IPS DF 6.9 (cell line): ENCODE results near the gene NUP205.
"Not testable (repeated sequence)": the region's sequence is repeated elsewhere in the genome, so short reads cannot be mapped to it uniquely, and the experiment has no call there.

ENCODE experiments used
- DNase-seq: peaks from one replicate; pipeline ENCODE4 v3.0.0-alpha.2; 2013; ENCODE audit warnings: low read depth, low spot score
- H3K27ac ChIP-seq: one replicate; pipeline ENCODE4 v1.5.1; 2013; ENCODE audit warnings: low read length, control low read depth
- H3K27me3 ChIP-seq: 2 replicates; pipeline ENCODE4 v1.6.1; 2013; ENCODE audit warnings: mild to moderate bottlenecking, low read length; ENCODE audit not compliant: control insufficient read depth, insufficient read depth
- H3K36me3 ChIP-seq: 2 replicates; pipeline ENCODE4 v1.6.1; 2013; ENCODE audit warnings: low read length; ENCODE audit not compliant: control insufficient read depth, insufficient read depth
- H3K4me1 ChIP-seq: 2 replicates; pipeline ENCODE4 v1.6.1; 2013; ENCODE audit warnings: low read length; ENCODE audit not compliant: control insufficient read depth, insufficient read depth
- H3K4me3 ChIP-seq: 2 replicates; pipeline ENCODE4 v1.5.1; 2013; ENCODE audit warnings: mild to moderate bottlenecking, low read length
- H3K9me3 ChIP-seq: 2 replicates; pipeline ENCODE4 v1.6.1; 2013; ENCODE audit warnings: low read length, inconsistent platforms; ENCODE audit not compliant: control insufficient read depth, insufficient read depth
- WGBS: extraction: QIAGEN DNeasy Blood & Tissue Kit; methylation state at CpG from one replicate; pipeline ENCODE4 v1.1.7; 2013; ENCODE audit warnings: mixed read lengths, missing lambda C conversion rate; ENCODE audit not compliant: insufficient read length, insufficient coverage; 5-methylcytosine and 5-hydroxymethylcytosine counted together

NUP205 gene

GRCh38 chr7:135618510-135618909 lies 60.8 kb downstream of the NUP205 start:
- Histone ChIP-seq H3K27me3 (no peaks in the 10 kb centered on the region), H3K27ac (no peak overlapping the region), H3K36me3 (peaks cover 10% of the 10 kb centered on the region; the same call in 1 of the 2 replicates), H3K4me1 (no peaks in the 10 kb centered on the region), H3K4me3 (no peak overlapping the region), H3K9me3 (no peaks in the 10 kb centered on the region)
- WGBS = no CpG with 5 or more reads among the region's 7 CpGs
- no peak for DNase-seq

GRCh38 chr7:135620447-135620846 lies 62.7 kb downstream of the NUP205 start:
- Histone ChIP-seq H3K36me3 (peaks cover 10% of the 10 kb centered on the region; the same call in 1 of the 2 replicates), H3K27ac (no peak overlapping the region), H3K27me3 (no peaks in the 10 kb centered on the region), H3K4me3 (no peak overlapping the region), H3K4me1 (no peaks in the 10 kb centered on the region), H3K9me3 (no peaks in the 10 kb centered on the region)
- DNase-seq = no peak
- no CpG with 5 or more reads among the region's 2 CpGs for WGBS

- H3K27ac ChIP-seq = no peak overlapping the region
- no CpG with 5 or more reads among the region's 1 CpG for WGBS
- H3K27me3 ChIP-seq = no peaks in the 10 kb centered on the region
- H3K36me3 ChIP-seq = peaks cover 11% of the 10 kb centered on the region; the same call in 1 of the 2 replicates
- no peaks in the 10 kb centered on the region for H3K4me1 ChIP-seq
- H3K4me3 ChIP-seq = no peak overlapping the region
- DNase-seq = peak; percentile 35
- H3K9me3 ChIP-seq = no peaks in the 10 kb centered on the region
Measured at GRCh38 chr7:135620980-135621850, 63.5 kb downstream of the NUP205 start.

GRCh38 chr7:135634191-135634878 lies 76.6 kb downstream of the NUP205 start:
- peaks cover 13% of the 10 kb centered on the region; the same call in 1 of the 2 replicates for H3K36me3 ChIP-seq
- no CpG with 5 or more reads among the region's 7 CpGs for WGBS

GRCh38 chr7:135639690-135640089 lies 82.0 kb downstream of the NUP205 start:
- peaks cover 13% of the 10 kb centered on the region; the same call in 1 of the 2 replicates for H3K36me3 ChIP-seq
- H3K9me3 ChIP-seq, H3K4me3 ChIP-seq, H3K27ac ChIP-seq, DNase-seq, H3K4me1 ChIP-seq, H3K27me3 ChIP-seq: not testable (repeated sequence)

More at GRCh38 chr7:135634191-135634878, 76.6 kb downstream of the NUP205 start:
- Histone ChIP-seq H3K27me3 (no peaks in the 10 kb centered on the region), H3K4me1 (no peaks in the 10 kb centered on the region), H3K27ac (no peak overlapping the region), H3K9me3 (no peaks in the 10 kb centered on the region), H3K4me3 (no peak overlapping the region)
- no peak for DNase-seq

- no peaks in the 10 kb centered on the region for H3K9me3 ChIP-seq
- H3K36me3 ChIP-seq = peaks cover 15% of the 10 kb centered on the region; the same call in 1 of the 2 replicates
- no peak overlapping the region for H3K4me3 ChIP-seq
- no CpG with 5 or more reads among the region's 3 CpGs for WGBS
- no peaks in the 10 kb centered on the region for H3K4me1 ChIP-seq
- no peak for DNase-seq
- no peaks in the 10 kb centered on the region for H3K27me3 ChIP-seq
- H3K27ac ChIP-seq = no peak overlapping the region
Measured at GRCh38 chr7:135644154-135644553, 86.4 kb downstream of the NUP205 start.

- no peak overlapping the region for H3K27ac ChIP-seq
- H3K27me3 ChIP-seq = no peaks in the 10 kb centered on the region
- no peaks in the 10 kb centered on the region for H3K4me1 ChIP-seq
- WGBS = no CpG with 5 or more reads among the region's 3 CpGs
- H3K9me3 ChIP-seq = no peaks in the 10 kb centered on the region
- H3K36me3 ChIP-seq = peaks cover 15% of the 10 kb centered on the region; the same call in 1 of the 2 replicates
- H3K4me3 ChIP-seq = no peak overlapping the region
- no peak for DNase-seq
Measured at GRCh38 chr7:135644729-135645128, 87.0 kb downstream of the NUP205 start.

- Histone ChIP-seq H3K4me1 (no peaks in the 10 kb centered on the region), H3K9me3 (no peaks in the 10 kb centered on the region), H3K36me3 (peaks cover 15% of the 10 kb centered on the region; the same call in 1 of the 2 replicates), H3K27ac (no peak overlapping the region), H3K27me3 (no peaks in the 10 kb centered on the region), H3K4me3 (no peak overlapping the region)
- DNase-seq = no peak
- no CpG with 5 or more reads among the region's 6 CpGs for WGBS
Measured at GRCh38 chr7:135645296-135645904, 87.7 kb downstream of the NUP205 start.

- WGBS = no CpG with 5 or more reads among the region's 1 CpG
- H3K27ac ChIP-seq = no peak overlapping the region
- H3K4me3 ChIP-seq = no peak overlapping the region
- H3K9me3 ChIP-seq = no peaks in the 10 kb centered on the region
- peaks cover 15% of the 10 kb centered on the region; the same call in 1 of the 2 replicates for H3K36me3 ChIP-seq
- no peaks in the 10 kb centered on the region for H3K27me3 ChIP-seq
- DNase-seq = no peak
- H3K4me1 ChIP-seq = no peaks in the 10 kb centered on the region
Measured at GRCh38 chr7:135647755-135648154, 90.0 kb downstream of the NUP205 start.

- no peaks in the 10 kb centered on the region for H3K9me3 ChIP-seq
- H3K27ac ChIP-seq = no peak overlapping the region
- no peak for DNase-seq
- no peaks in the 10 kb centered on the region for H3K4me1 ChIP-seq
- no CpG with 5 or more reads among the region's 7 CpGs for WGBS
- no peak overlapping the region for H3K4me3 ChIP-seq
- H3K27me3 ChIP-seq = no peaks in the 10 kb centered on the region
- peaks cover 15% of the 10 kb centered on the region; the same call in 1 of the 2 replicates for H3K36me3 ChIP-seq
Measured at GRCh38 chr7:135648235-135648634, 90.5 kb downstream of the NUP205 start.
